Activated naive CD4-positive, alpha-beta T cell treated with anti-CD3 and anti-CD28 coated beads, Interleukin-2, amount 50 U/mL, for 24 hours (primary cell): ENCODE results near the gene SYNCRIP.
A peak's percentile ranks its signal among the peaks of the same experiment; 100 is the strongest.
"Not testable (repeated sequence)": the region's sequence is repeated elsewhere in the genome, so short reads cannot be mapped to it uniquely, and the experiment has no call there.

Source experiments
- H3K27ac Mint-ChIP-seq: one replicate; pipeline ENCODE4 v1.8.0; 2021; ENCODE audit warnings: mild to moderate bottlenecking, mixed read lengths
- H3K27me3 Mint-ChIP-seq: one replicate; pipeline ENCODE4 v1.8.0; 2021; ENCODE audit warnings: mixed read lengths
- H3K36me3 Mint-ChIP-seq: one replicate; pipeline ENCODE4 v1.8.0; 2021; ENCODE audit warnings: mixed read lengths
- H3K4me1 Mint-ChIP-seq: one replicate; pipeline ENCODE4 v1.8.0; 2021; ENCODE audit warnings: mixed read lengths
- H3K4me3 Mint-ChIP-seq: one replicate; pipeline ENCODE4 v1.8.0; 2021; ENCODE audit warnings: mild to moderate bottlenecking, mixed read lengths
- H3K9me3 Mint-ChIP-seq: one replicate; pipeline ENCODE4 v1.8.0; 2021; ENCODE audit warnings: mixed read lengths

SYNCRIP gene

DNA sequence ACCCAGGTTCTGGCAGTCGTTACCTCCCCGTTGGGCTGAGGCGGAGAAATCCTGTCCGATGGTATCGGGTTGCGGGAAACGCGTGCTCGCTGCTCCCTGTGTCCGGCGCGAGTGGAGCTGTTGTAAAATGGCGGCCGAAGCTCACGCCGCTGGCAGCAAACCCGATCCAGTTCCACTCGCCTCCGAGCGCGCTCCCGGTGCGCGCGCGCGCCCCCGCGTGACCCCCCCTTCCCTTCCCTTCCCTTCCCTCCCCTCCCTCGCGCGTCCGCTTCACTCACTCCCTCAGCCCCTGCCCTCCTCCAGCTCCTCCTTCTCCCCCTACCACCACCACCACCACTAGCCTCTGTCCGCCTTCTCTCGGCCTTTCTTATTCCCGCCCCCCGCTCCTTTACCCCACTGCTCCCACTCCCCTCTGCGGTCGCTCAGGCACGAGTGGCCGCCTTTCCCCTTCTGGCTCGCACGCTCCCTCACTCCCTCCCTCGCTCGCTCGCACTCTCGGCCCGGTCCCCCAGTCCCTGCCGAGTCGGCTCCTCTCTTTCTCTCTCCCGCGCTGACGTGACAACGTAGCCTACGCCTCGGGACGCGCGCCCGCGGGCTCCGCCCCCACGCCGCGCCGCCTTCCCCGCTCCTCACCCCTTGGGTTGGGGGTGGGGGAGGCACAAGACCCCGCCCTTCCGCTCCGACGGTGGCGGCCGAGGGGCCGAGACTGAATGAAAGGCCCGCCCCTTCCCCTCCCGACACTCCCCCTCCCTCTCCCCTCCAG lies at the start of gene SYNCRIP:
SYNCRIP (minus strand) TSS at position 113 of the 763 bp plus-strand sequence. CDS start 1,447 bp downstream, outside the sequence.
- Mint-ChIP-seq H3K4me3 (peak within 1 kb of the TSS; percentile 95), H3K27ac (peak within 1 kb of the TSS; percentile 96), H3K9me3 (no peaks in the 10 kb centered on the region), H3K4me1 (peaks cover 49% of the 10 kb centered on the region), H3K36me3 (peaks cover 33% of the 10 kb centered on the region), H3K27me3 (no peaks in the 10 kb centered on the region)

DNA sequence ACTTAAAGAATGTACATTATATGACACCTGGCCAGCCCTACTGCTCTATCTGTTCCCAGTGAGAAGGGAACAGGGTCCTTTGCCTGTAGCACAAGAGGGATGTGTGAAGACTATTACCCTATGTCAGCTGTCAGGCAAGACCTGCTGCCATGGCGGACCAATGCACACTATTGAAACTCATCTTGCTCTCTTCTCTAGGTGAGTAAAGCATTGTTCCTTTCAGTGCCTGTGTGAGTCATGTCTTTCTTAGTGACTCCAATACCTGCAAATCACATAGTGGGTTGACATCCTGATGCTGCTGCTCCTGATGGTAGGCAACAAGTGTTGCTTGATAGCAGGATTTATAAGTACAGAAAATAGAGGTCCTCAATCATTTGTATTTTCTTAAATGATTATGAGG lies 48.8 kb upstream of the SYNCRIP start:
- H3K9me3 Mint-ChIP-seq = no peaks in the 10 kb centered on the region
- no peaks in the 10 kb centered on the region for H3K4me1 Mint-ChIP-seq
- H3K36me3 Mint-ChIP-seq = no peaks in the 10 kb centered on the region
- no peak overlapping the region for H3K27ac Mint-ChIP-seq
- no peaks in the 10 kb centered on the region for H3K27me3 Mint-ChIP-seq
- H3K4me3 Mint-ChIP-seq = no peak overlapping the region

DNA sequence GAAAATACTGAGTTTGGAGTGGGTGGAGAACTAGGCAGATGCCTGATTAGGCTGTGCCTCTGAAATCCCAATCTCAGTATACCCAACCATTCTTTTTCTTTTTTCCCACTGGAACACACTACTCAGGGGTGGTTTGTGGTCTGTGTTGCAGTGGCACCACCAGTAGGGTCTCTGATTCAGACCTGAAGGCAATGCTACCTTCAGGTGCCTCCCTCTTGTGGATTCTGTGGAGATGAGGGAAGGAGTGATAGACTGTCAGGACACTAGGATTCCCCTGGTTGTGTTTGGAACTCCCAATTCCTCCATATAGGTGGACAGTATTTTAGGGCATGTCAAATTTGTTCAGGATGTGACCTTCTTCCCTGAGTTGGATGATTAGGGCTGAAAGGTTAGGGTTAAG lies 47.4 kb upstream of the SYNCRIP start:
- Mint-ChIP-seq H3K4me1 (no peaks in the 10 kb centered on the region), H3K27ac (no peak overlapping the region), H3K9me3 (no peaks in the 10 kb centered on the region), H3K4me3 (no peak overlapping the region), H3K27me3 (no peaks in the 10 kb centered on the region), H3K36me3 (no peaks in the 10 kb centered on the region)

GRCh38 chr6:85685713-85686112 lies 43.0 kb upstream of the SYNCRIP start:
- Mint-ChIP-seq H3K4me1 (no peaks in the 10 kb centered on the region), H3K27me3 (no peaks in the 10 kb centered on the region), H3K9me3 (no peaks in the 10 kb centered on the region), H3K27ac (no peak overlapping the region), H3K36me3 (no peaks in the 10 kb centered on the region), H3K4me3 (no peak overlapping the region)

DNA sequence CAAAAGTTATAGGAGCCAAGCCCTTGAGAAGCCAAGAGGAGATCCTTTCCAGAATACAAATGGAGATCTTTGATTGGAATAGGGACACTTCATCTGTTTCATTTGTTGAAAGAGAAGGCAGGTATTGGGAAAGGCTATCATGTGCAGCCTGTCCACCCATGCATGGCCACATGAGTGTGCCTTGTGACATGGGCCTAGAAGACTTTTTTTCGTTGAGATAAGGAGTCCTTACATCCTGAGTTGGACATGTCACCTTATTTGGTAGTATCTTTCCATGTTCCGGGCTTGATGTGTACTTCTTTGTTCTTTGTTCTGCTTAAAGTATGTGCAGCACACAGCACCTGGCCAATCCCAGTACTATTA lies 42.1 kb upstream of the SYNCRIP start:
- Mint-ChIP-seq H3K27ac (no peak overlapping the region), H3K36me3 (no peaks in the 10 kb centered on the region), H3K4me1 (peaks cover 1% of the 10 kb centered on the region), H3K4me3 (no peak overlapping the region), H3K9me3 (no peaks in the 10 kb centered on the region), H3K27me3 (no peaks in the 10 kb centered on the region)

- H3K9me3 Mint-ChIP-seq = no peaks in the 10 kb centered on the region
- H3K27me3 Mint-ChIP-seq = no peaks in the 10 kb centered on the region
- peaks cover 6% of the 10 kb centered on the region for H3K4me1 Mint-ChIP-seq
- no peak overlapping the region for H3K4me3 Mint-ChIP-seq
- H3K36me3 Mint-ChIP-seq = no peaks in the 10 kb centered on the region
- H3K27ac Mint-ChIP-seq = no peak overlapping the region
These were observed 41.6 kb upstream of the SYNCRIP start for GRCh38 chr6:85684133-85684808.

GRCh38 chr6:85681899-85682298 lies 39.2 kb upstream of the SYNCRIP start:
- H3K27ac Mint-ChIP-seq, H3K27me3 Mint-ChIP-seq, H3K4me3 Mint-ChIP-seq, H3K4me1 Mint-ChIP-seq, H3K9me3 Mint-ChIP-seq: not testable (repeated sequence)
- peaks cover 16% of the 10 kb centered on the region for H3K36me3 Mint-ChIP-seq

DNA sequence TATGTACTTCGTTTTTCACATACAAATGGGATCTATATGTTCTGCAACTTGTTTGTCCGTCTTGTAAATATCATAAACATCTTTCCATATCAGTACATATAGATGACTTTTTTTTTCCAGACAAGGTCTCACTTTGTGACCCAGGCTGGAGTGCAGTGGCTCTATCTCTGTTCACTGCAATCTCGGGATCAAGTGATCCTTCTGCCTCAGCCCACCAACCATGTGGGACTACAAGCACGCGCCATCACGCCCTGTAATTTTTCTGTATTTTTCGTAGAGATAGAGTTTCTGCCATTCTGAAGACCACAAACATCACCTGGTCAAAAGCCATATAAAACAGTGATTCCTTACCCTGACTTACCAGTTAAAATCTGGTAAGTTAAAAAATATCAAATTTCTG lies 37.7 kb upstream of the SYNCRIP start:
- Mint-ChIP-seq H3K36me3 (peaks cover 30% of the 10 kb centered on the region), H3K4me1 (peaks cover 23% of the 10 kb centered on the region), H3K4me3 (no peak overlapping the region), H3K27ac (no peak overlapping the region), H3K9me3 (peaks cover 5% of the 10 kb centered on the region), H3K27me3 (no peaks in the 10 kb centered on the region)

GRCh38 chr6:85679445-85680123 lies 36.9 kb upstream of the SYNCRIP start:
- Mint-ChIP-seq H3K4me3 (peak overlapping the region; percentile 98), H3K27me3 (no peaks in the 10 kb centered on the region), H3K36me3 (peaks cover 35% of the 10 kb centered on the region), H3K9me3 (peaks cover 5% of the 10 kb centered on the region), H3K4me1 (peaks cover 31% of the 10 kb centered on the region), H3K27ac (peak overlapping the region; percentile 65)

DNA sequence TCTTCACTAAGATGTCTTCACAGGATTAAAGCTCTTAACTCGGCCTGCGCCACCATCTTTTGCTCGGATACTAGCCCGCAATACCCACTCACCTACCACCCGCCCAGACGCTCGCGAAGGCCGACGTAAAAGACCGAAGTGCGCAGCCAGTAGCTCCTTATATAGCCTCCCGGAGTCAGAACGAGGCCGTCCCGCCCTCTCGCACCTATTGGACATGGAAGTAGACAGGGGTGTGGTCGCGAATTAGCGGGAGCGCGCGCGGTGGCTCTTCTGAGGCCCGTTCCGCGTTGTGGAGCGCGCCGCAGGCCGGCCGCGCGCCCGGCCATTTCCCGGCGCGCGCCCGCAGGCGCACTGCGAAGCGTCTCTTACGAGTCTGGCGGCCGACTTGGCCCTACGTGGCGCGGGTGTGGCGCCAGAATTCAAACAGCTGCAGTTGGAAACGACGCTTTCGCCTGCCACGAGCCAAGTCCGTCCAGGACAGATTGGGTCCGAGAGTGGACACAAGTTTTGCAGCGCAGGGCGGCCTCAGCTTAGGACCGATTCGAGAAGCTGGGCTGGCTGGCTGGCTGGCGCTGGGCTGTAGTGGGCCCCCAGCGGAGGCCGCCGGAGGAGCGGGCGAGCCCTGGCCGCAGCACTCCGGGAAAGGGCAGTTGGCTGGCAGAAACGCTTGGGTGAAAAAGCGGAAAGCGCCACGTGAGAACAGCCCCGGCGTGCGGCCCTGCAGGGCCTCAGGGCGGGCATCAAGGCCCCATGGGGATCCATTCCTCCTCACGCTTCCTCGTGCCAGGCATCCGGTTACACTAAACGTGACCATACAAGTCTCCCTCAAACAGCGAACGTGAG lies 36.1 kb upstream of the SYNCRIP start:
- Mint-ChIP-seq H3K4me1 (peaks cover 38% of the 10 kb centered on the region), H3K9me3 (peaks cover 5% of the 10 kb centered on the region), H3K27me3 (no peaks in the 10 kb centered on the region), H3K4me3 (peak overlapping the region; percentile 98), H3K36me3 (peaks cover 38% of the 10 kb centered on the region), H3K27ac (peak overlapping the region; percentile 99)

DNA sequence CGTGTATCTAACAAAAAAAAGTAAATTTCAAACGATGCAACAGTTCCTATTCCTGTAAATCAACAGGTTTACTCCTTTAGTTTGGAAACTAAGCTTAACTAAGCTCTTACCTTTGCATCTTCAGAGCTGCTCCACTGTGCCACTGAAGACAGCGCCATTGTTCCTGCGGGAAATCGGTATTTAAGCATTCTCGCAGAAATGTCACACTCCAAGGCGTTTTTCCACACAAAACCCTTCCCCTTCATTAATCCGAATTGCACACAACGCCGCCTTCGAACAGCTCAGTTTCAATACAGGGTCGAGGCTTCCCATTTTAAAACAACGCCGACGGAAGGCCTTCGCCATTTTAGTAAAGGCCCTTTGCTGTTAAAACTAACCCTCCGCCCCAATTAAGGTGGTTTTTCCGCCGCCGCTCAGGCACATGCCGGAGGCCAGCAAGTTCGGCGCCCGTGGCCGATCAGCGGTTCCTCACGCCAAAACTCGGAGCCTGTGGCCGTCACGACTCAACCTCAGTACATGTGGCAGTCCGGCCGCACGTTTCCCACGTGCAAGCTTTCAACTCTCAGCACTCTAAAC lies 35.4 kb upstream of the SYNCRIP start:
- no peaks in the 10 kb centered on the region for H3K27me3 Mint-ChIP-seq
- H3K36me3 Mint-ChIP-seq = peaks cover 44% of the 10 kb centered on the region
- peaks cover 5% of the 10 kb centered on the region for H3K9me3 Mint-ChIP-seq
- H3K4me1 Mint-ChIP-seq = peaks cover 45% of the 10 kb centered on the region
- peak overlapping the region; percentile 98 for H3K4me3 Mint-ChIP-seq
- peak overlapping the region; percentile 99 for H3K27ac Mint-ChIP-seq

DNA sequence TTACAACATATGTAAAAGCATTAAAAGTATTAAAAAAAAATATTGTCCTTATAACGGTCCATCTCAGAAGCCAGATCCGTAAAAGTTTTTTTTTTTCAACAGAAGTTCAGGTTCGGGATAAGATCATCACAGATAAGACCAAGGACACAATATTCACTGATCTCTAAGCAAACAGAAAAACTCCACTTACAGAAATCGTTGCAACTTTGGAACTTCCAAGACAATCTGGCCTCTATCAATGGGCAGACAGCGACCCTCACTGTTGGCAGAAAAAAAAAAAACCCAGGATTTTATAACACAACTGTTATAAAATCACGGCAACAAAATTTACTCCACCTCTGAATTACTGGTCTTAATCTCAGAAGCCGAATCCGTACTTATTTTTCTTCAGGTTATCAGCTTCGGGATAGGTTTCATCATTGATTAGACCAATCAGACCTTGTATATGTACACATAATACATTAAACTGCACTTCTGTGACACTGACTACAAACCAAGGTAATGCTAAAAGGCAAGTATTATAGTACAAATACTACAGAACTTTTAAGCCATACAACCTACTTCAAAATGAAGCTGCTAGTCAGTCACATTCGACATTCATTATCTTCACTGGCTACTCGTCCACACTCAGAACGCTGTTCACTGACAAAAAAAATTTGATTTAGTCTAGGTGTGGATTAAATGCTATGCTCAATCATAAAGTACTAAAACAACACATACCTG lies 34.7 kb upstream of the SYNCRIP start:
- H3K4me1 Mint-ChIP-seq = peaks cover 52% of the 10 kb centered on the region
- H3K27ac Mint-ChIP-seq = peak overlapping the region; percentile 99

DNA sequence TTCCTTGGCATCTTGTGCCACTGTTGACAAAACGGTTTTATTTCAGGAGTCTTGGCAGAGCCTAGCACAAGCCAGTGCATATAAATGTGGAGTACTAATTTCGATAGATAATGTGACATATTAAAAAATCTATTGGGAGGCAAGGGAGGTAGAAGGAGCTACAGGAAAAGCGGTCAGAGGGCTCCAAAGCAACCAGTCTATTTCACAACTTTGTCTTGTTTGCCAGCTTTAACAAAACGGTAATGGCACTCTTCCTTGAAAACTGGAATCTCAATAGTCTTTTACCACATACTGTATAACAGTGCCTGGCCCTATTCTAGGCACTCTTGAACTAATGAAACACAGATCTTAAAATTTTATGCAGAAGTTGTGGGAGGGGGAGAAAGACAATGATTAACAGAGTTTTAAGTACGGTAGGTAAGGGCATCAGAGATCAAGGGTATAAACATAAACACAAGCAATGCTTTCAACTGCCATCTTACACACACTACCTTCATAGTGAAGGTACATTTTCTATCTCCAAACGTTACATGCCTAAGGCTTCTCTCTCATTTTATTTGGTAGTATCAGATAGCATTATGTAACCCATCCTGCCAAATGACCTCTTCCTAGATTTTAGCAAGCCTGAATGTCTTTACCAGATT lies 33.5 kb upstream of the SYNCRIP start:
- Mint-ChIP-seq H3K4me3 (peak overlapping the region; percentile 98), H3K27me3 (no peaks in the 10 kb centered on the region), H3K9me3 (peaks cover 5% of the 10 kb centered on the region), H3K27ac (peak overlapping the region; percentile 87), H3K36me3 (peaks cover 49% of the 10 kb centered on the region), H3K4me1 (peaks cover 52% of the 10 kb centered on the region)

More for the DNA sequence above, 34.7 kb upstream of the SYNCRIP start:
- H3K4me3 Mint-ChIP-seq = peak overlapping the region; percentile 98
- H3K36me3 Mint-ChIP-seq = peaks cover 47% of the 10 kb centered on the region
- peaks cover 5% of the 10 kb centered on the region for H3K9me3 Mint-ChIP-seq
- H3K27me3 Mint-ChIP-seq = no peaks in the 10 kb centered on the region
